Cerebellar nuclear complex (tissue), 1 donor: Measurements from ENCODE around the gene PPP4R3B.
A peak's percentile ranks its signal among the peaks of the same experiment; 100 is the strongest.
"Not testable (repeated sequence)": the region's sequence is repeated elsewhere in the genome, so short reads cannot be mapped to it uniquely, and the experiment has no call there.

ENCODE experiments used
- DNase-seq, 2 experiments: peaks; one replicate each; lab custom pipeline; 2025; lab: John Stamatoyannopoulos, UW

PPP4R3B gene

DNA sequence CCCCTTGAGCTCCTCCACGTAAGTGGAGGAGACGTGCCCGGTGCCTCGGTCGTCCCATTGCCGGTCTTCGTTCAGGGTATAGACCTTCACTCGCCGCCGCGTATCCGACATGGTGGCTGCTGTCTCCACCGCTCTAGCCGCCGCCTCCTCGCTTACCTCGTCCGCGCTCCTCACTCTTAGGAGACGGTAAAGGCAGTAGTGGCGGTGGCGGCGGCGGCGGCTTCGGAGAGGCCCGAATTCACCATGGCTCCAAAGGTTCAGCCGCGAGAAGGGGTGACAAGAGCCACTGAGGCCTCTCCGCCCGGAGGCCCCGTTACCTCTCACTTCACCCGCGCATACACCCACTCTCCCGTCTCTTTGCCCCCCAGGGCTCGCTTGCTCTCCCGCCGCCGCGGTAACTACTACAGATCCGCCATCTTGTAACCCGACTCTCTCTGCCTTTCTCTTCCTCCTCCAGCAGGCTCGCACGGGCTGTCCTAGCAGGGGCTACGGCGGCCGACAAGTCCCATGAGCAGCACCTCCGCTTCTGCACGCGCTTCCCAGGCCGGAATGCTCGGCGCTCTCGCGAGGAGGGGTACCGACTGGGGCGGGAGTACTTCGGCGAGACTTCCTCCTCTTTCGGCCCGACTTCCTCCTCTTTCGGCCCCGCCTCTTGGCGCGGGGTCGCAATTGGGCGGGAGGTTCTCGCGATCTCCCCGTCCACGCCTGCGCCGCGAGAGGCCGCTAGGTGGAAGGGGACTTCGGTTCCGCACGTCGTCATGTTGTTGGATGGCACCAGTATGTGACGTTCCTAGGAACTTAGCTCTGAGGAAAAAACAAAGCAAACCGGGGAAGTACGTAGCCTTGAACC is at the start of gene PPP4R3B:
TSS of gene PPP4R3B (minus strand) at position 448 of the 850 bp plus-strand sequence. CDS start at position 111, 337 bp downstream.
- DNase-seq = peak; percentile 94 to 98

DNA sequence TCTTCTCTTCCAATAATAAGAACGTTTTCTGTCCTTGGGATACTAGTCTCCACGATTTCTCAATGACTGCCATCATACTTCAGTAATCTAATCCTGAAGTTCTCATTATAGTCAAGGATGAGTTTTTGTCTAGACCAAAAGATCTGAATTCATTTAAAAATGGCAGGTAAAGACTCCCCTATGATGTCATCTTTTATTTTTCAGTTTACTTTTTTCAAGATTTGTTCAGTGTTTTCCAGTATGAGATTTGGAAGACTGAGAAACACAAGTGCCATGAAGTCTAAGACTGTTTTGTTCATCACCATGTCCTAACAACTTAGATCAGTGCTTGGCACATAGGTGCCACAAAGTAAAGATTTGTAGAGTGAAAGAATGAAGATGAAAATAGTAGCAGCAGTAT is 35.8 kb upstream of the PPP4R3B start:
- DNase-seq = no peak

DNA sequence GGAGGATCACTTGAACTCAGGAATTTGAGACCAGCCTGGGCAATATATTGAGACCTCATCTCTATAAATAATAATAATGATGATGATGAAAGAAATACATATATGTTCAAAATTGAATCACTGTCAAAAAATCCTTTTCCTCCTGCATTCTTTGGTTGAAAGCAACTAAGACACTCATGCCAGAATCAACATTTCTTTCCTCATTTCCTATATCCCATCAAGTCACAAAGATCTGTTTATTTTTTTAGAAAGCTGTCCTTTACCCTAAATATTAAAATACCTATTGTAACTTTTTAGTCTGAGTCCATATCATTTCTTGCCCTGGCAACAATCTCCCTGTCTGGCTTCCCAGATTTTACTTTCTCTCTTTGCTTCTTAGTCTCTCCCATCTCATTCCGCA is 31.8 kb upstream of the PPP4R3B start:
- no peak for DNase-seq

DNA sequence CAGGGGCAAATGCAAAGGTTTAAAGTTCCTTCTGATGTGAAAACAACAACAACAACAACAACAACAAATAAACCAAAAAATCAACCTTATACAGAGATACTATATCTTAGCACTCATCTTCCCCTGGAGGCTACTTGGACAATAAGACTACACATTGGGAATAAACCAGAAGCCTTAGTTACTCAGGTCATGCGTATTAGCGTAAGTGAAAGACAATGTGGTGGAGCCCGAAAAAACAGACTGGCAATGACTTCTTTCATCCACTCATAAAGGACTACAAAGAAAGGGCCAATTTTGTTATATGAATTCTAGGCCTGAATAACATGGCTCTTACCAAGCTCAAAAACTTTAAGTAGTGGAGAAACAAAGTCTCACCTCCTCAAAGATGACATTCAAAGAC is 19.4 kb upstream of the PPP4R3B start:
- no peak for DNase-seq

DNA sequence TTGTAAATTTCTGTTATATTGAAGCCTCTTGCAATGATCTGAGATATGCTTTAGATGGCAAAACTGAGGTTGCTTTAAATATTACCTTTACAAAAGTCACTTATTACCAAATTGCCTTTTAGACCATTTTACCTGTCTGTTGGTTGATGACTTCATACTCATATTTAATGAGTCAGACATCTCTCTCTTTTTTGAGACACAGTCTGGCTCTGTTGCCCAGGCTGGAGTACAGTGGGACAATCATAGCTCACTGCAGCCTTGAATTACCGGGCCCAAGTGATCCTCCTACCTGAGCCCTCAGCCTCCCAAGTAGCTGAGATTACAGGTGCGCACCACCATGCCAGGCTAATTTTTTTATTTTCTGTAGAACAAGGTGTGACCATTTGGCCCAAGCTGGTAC is 11.5 kb upstream of the PPP4R3B start:
- DNase-seq = no peak

DNA sequence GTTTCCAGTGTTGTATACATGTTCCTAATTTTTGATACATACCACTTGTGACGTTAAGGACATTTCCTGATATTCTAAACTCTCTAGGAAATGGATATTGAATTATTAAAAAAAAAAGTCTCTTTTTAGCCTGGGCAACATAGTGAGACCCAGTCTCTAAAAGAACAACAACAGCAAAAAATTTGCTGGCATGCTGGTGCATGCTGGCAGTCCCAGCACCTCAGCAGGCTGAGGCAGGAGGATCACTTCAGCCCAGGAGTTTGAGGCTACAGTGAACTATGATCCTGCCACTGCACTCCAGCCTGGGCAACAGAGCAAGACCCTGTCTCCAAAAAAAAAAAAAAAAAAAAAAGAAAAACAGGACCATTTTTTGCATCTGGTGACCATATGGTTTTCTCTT is 10.5 kb upstream of the PPP4R3B start:
- no peak for DNase-seq

DNA sequence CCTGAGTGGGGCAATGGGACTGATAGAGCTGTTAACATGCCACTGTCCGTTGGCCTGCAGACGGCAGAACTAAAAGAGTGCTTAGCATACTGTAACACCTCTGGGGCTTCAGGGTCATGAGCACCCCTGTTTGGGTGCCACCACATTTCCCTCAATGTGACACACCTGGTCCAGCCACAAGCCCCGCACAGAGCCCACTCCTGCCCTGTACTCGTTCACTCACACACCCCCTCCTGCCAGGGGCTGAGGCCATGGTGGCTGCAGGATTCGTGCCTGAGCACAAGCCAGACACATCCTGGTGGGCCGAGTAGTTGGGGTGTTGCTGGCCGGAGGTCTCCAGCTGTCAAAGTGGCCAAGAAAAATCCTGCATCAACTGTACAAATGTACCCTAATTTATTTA is 4.4 kb upstream of the PPP4R3B start:
- DNase-seq = no peak

DNA sequence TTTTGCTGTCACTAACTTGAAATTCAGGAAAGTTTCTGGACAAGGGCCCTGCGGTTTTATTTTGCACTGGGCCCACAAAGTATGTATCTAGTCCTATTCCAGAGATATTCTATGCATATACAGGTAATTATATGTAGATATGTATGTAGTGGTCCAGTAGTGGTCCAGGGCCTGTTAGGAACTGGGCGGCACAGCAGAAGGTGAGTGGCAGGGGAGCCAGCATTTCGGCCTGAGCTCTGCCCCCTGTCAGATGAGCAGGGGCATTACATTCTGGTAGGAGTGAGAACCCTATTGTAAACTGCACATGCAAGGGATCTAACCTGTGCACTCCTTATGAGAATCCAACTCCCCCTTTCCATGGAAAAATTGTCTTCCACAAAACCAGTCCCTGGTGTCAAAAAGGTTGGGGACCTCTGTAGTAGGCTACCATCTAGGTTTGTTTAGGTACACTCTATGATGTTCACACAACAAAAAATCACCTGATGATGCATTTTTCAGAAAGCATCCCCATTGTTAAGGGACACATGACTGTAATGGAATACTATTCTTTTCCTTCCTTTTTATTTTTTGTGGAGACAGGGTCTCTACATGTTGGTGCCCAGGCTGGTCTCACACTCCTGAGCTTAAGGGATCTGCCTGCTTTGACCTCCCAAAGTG is 2.8 kb upstream of the PPP4R3B start:
- DNase-seq = no peak

DNA sequence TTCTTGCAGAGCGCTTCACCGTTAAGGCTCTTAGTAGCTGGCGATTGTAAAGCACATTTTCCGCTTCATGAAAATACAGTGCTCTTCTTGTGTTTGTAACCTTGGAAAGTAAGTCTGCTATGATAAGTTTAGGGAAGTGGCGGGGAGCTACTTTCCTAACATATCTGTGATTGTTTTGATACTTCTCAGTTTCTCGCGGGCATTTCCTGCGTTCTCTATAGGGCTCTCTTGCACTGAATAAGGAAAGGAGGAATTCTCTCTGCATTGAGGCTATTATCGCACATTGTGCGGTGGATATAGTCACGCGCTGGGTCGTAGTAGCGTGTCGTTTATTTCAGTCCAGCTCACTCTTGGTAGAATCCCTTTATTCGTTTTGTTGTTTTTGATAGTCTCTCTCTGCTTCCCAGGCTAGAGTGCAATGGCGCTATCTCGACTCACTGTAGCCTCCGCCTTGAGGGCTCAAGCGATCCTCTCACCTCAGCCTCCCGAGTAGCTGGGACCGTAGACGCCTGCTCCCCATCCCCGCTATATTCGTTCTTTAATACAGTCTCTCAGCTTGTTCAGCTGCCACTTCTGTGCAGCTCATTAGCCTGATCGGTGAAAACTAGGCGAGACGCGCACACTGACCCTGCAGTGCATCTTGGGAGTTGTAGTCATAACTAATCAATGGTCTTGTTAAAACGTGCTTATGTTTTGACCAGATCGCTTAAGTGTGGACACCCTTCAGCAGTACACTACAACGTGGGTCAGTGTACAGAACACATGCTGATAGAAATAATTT is 1.0 kb upstream of the PPP4R3B start:
- DNase-seq = peak; percentile 14 to 48

DNA sequence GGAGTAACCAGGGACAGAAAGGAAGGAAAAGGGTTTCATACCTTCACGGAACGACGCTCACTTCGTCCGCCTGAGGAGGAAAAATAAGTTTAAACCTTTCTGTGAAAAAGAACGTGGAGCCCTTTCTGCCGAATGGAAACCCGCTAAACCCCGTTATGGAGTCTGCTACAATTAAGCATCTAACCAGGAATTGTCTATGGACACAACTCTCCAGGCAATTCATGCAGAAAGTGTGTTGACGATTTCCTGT is 528 bp upstream of the PPP4R3B start:
- DNase-seq = no peak

DNA sequence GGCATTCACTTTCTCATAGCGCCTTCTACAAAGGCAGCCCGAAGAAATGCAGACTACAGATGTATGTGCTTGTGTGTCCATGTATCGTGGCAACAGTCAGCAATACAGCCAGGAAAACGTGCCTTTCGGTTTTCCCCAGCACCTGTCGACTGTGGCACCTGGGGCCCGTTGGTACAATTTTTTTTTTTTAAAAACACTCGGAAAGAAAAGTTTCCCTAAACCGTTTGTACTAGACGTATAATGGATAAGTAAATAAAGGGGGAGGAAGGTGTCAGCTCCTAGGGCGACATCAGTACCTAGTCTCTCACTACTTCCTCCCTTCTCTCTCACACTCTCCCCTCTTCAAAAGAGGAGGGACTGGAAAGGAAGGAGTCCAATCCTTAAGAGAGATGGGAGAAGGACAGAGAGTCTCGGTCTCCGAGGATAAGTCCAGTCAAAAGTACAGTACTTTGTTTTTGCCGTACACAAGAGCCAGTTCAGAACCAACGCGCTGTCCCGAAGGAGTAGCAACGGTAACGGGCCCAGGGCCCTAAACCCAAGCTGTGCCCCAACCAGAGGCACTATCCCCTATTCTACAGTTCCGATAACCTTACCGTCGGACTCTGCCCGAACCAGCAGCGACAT is 759 bp downstream of the PPP4R3B start:
- no peak for DNase-seq

DNA sequence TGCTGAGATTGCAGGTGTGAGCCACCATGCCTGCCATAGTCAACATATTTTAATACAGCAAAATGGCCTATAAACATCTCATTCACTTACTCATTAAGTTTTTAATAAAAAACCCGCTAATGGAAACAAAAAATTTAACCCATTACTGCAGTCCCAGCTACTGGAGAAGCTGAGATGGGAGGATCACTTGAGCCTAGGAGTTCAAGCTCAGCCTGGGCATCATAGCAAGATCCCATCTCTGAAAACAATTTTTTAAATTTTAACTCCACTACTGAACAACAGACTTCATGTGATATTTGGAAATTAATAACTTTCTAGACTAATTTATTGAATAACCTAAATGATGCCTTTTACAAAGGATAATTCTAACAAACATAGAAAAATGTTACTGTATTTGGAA is 5.4 kb downstream of the PPP4R3B start:
- no peak for DNase-seq

DNA sequence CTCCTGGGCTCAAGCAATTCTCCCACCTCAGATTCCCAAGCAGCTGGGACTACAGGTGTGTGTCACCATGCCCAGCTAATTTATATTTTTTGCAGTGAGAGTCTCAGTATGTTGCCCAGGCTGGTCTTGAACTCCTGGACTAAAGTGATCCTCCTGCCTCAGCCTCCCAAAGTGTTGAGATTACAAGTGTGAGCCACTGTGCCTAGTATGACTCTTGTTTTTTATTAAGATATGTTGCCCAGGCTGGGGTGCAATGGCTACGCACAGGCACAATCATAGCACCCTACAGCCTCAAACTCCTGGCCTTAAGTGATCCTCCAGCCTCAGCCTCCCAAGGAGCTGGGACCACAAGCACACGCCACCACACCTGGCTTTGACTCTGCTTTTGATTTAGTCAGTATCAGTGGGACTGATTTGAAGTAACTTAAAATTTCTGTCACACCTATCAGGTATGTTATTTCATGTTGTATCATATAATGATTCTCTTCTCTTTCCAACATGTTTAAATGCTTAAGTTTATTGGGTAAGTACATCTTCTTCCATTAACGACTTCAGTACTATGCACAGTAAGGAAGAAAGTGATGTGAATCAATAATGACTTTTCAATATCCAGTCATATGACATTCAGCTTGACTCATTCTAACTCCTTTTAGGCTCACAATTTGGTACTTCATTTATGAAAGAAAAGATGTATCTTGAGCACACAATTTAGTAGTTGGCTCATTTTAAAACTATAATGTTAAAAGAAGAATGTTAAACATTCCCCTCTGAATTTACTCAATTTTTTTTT is 6.3 kb downstream of the PPP4R3B start:
- no peak for DNase-seq

DNA sequence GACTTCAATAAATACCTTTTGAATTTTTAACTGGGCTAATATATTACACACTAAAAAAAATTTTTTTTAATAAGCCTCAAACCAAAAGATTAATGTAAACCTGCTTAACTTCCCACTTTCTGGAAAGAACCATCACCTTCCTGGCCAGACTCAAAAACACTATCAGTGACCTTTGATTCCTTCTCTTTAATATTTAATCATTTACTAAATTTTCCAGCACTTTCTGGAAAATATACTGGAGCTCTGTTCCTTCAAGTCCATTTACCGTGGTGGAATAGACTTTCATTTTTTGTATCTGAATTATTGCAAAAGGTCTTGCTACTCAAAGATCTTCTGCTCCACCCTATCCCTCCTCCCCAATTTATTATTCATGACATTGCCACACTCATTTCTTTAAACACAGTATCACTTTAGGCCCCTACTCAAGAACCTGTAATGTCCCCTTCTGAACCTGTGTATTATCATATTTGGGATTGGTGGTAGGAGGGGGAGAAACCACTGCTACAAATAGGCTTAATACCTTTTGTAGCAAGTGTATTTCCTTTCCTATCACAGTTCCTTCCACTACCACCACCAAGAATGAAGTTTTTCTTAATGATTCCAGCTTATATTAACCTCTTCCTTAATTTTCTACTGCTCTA is 7.4 kb downstream of the PPP4R3B start:
- no peak for DNase-seq

DNA sequence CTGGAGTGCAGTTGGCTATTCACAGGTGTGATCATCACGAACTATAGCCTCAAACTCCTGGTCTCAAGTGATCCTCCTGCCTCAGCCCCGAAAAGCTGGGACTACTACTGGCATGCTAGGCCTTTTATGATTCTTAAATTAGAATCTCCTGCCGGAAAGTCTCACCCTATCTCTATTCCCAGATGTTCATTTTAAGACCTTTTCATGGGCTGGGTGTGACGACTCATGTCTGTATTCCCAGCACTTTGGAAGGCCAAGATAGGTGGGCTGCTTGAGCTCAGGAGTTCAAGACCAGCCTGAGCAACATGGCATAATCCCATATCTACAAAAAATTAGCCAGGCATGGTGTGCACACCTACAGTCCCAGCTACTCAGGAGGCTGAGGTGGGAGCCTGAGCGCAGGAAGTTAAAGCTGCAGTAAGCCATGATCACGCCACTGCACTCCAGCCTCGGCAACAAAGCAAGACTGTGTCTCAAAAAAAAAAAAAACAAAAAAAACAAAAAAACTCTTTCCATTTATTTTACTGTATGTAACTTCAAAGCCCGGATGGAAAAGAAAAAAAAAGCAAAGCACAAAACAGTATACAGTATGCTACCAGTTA is 8.1 kb downstream of the PPP4R3B start:
- no peak for DNase-seq

DNA sequence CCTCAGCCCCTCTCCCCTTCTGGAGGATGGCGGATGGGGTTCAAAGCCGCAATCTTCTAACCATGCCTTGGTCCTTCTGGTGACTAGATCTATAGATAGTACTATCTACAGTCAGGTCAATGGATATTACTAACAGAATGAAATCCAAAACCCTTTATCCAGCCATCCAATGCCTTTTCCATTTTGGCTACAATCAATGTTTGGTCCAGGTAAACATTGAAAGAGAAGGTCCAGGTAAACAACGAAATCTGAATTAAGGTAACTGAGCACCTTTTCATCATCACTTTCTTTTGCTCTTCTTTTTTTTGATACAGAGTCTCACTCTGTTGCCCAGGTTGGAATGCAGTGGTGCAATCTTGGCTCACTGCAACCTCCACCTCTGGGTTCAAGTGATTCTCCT is 9.7 kb downstream of the PPP4R3B start:
- DNase-seq = no peak

DNA sequence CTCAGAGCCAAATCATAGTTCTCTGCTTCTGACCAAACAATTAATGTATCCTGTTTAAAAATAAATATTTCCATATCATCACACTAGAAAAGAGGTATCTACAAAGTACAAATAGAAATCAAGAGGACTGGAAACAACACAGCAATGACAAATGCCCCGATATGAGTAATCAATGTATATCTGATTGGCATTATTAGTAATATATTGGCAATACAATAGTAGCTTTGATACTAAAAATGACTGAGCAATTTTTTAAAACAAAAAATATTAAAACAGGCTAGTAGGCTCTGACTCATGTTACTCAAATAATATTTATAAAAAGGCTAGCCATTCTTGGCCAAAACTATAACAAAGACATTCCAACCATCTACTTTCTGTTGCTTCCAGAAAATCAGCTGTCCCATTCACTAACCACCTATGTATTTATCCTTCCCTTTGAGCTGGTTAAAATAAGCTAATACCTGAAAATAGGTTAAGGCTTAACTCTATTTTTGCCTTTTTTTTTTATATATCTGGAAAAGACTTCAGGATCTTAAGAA is 13.3 kb downstream of the PPP4R3B start:
- no peak for DNase-seq

DNA sequence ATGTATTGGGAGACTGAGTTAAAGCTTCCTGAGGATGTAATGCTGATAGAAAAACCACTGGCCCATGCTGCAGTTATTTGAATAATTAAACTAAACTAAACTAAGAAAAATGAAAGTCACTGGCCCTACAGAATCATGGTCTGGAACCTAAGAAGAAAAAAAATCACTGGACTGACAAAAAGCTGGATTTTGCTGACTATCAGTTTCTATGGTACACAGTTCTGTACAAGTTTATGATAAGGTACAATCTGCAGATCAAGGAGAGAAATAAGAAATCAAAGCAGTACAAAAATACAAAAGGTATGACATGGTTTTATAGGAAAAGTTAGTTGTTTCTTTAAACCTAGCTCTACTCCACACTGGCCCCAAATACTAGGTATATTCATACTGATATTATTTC is 15.6 kb downstream of the PPP4R3B start:
- DNase-seq = no peak

DNA sequence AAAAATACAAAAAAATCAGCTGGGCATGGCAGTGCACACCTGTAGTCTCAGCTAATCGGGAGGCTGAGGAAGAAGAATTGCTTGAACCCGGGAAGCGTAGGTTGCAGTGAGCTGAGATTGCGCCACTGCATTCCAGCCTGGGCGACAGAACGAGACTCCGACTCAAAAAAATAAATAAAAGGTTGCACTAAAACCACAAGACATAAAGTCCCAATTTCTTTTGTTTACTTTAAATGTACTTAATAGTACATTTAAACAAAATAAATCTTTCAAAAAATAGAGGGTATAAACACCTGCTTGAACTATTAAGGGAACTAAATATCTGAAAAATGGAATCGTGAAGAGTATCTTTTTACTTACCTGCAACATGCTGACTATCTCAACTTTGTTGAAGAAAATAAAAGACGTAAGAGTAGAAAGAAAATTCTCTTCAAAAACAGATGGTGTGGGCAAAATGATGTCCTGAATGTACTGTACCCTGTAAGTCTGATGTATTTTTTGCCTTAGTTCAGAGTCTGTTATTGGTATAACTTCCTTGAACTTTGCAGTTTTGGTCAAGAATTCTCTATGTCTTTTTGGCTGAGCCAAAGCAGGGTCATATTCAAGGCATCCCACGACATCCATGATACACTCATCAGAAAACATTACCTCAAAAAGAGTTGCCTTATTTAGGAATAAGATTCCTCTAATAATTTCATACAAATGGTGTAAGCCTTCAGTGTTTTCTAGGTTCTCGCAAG is 19.2 kb downstream of the PPP4R3B start:
- no peak for DNase-seq

DNA sequence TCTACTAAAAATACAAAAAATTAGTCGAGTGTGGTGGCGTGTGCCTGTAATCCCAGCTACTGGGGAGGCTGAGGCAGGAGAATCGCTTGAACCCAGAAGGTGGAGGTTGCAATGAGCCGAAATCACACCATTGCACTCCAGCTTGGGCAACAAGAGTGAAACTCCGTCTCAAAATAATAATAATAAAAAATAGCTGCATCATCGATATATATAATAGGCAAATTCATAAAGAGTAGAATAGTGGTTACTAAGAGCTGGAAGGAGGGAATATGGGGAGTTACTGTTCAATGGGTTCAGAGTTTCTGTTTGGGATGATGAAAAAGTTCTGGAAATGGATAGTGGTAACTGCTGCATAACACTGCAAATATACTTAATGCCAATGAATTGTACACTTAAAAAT is 20.6 kb downstream of the PPP4R3B start:
- not testable (repeated sequence) for DNase-seq
